Muscle layer of duodenum (tissue), 2 donors: ENCODE data around the gene APH1B.

Source experiments
- H3K27ac ChIP-seq: one replicate; pipeline ENCODE4 v1.7.0; 2013; ENCODE audit warnings: mild to moderate bottlenecking, low read length
- H3K27me3 ChIP-seq: one replicate; pipeline ENCODE4 v1.7.0; 2013; ENCODE audit warnings: low read depth, mild to moderate bottlenecking, control low read depth, low read length
- H3K36me3 ChIP-seq, 2 donors: one replicate each; pipeline ENCODE4 v1.7.0; 2013; ENCODE audit warnings: low read length in 2 of 2, control low read depth in 1 of 2, mild to moderate bottlenecking in 1 of 2; ENCODE audit not compliant: insufficient read depth in 2 of 2, control insufficient read depth in 1 of 2
- H3K4me1 ChIP-seq, 2 donors: one replicate each; pipeline ENCODE4 v1.7.0; 2013; ENCODE audit warnings: low read length in 2 of 2, mild to moderate bottlenecking in 2 of 2, control low read depth in 1 of 2, moderate library complexity in 1 of 2; ENCODE audit not compliant: insufficient read depth in 2 of 2, control insufficient read depth in 1 of 2
- H3K4me3 ChIP-seq, 2 donors: one replicate each; pipeline ENCODE4 v1.7.0; 2013; ENCODE audit warnings: low read length in 2 of 2, low read depth in 1 of 2, mild to moderate bottlenecking in 1 of 2
- H3K9me3 ChIP-seq, 2 donors: one replicate each; pipeline ENCODE4 v1.7.0; 2013; ENCODE audit warnings: low read length in 2 of 2, control low read depth in 1 of 2, mild to moderate bottlenecking in 1 of 2; ENCODE audit not compliant: control insufficient read depth in 1 of 2
- donor health status: healthy.

APH1B gene

GRCh38 chr15:63347074-63347857, 69.9 kb downstream of the APH1B start:
- no peak overlapping the region for H3K4me3 ChIP-seq
- H3K9me3 ChIP-seq, result no peaks in the 10 kb centered on the region
- H3K27ac ChIP-seq, result no peak overlapping the region
- no peaks in the 10 kb centered on the region for H3K4me1 ChIP-seq
- no peaks in the 10 kb centered on the region for H3K36me3 ChIP-seq
- no peaks in the 10 kb centered on the region for H3K27me3 ChIP-seq

- no peaks in the 10 kb centered on the region for H3K4me1 ChIP-seq
- no peak overlapping the region for H3K4me3 ChIP-seq
- H3K27me3 ChIP-seq, result no peaks in the 10 kb centered on the region
- no peak overlapping the region for H3K27ac ChIP-seq
- no peaks in the 10 kb centered on the region for H3K9me3 ChIP-seq
- no peaks in the 10 kb centered on the region for H3K36me3 ChIP-seq
These were observed 71.0 kb downstream of the APH1B start for GRCh38 chr15:63348392-63348791.

GRCh38 chr15:63349156-63349555, 71.8 kb downstream of the APH1B start:
- Histone ChIP-seq H3K4me3 (no peak overlapping the region), H3K9me3 (no peaks in the 10 kb centered on the region), H3K4me1 (no peaks in the 10 kb centered on the region), H3K36me3 (no peaks in the 10 kb centered on the region), H3K27me3 (no peaks in the 10 kb centered on the region), H3K27ac (no peak overlapping the region)

- no peak overlapping the region for H3K27ac ChIP-seq
- no peaks in the 10 kb centered on the region for H3K36me3 ChIP-seq
- H3K4me3 ChIP-seq, result no peak overlapping the region
- no peaks in the 10 kb centered on the region for H3K4me1 ChIP-seq
- no peaks in the 10 kb centered on the region for H3K9me3 ChIP-seq
- no peaks in the 10 kb centered on the region for H3K27me3 ChIP-seq
These were observed 72.2 kb downstream of the APH1B start for GRCh38 chr15:63349621-63350020.

GRCh38 chr15:63350178-63350621, 72.8 kb downstream of the APH1B start:
- no peak overlapping the region for H3K27ac ChIP-seq
- no peaks in the 10 kb centered on the region for H3K36me3 ChIP-seq
- no peaks in the 10 kb centered on the region for H3K9me3 ChIP-seq
- no peaks in the 10 kb centered on the region for H3K27me3 ChIP-seq
- H3K4me1 ChIP-seq, result no peaks in the 10 kb centered on the region
- H3K4me3 ChIP-seq, result no peak overlapping the region

- H3K4me1 ChIP-seq, result no peaks in the 10 kb centered on the region
- H3K4me3 ChIP-seq, result no peak overlapping the region
- H3K27me3 ChIP-seq, result no peaks in the 10 kb centered on the region
- H3K27ac ChIP-seq, result no peak overlapping the region
- H3K9me3 ChIP-seq, result no peaks in the 10 kb centered on the region
- H3K36me3 ChIP-seq, result no peaks in the 10 kb centered on the region
These were observed 73.8 kb downstream of the APH1B start for GRCh38 chr15:63351170-63351569.

GRCh38 chr15:63352808-63353207, 75.4 kb downstream of the APH1B start:
- no peaks in the 10 kb centered on the region for H3K9me3 ChIP-seq
- H3K4me1 ChIP-seq, result no peaks in the 10 kb centered on the region
- H3K27ac ChIP-seq, result no peak overlapping the region
- no peak overlapping the region for H3K4me3 ChIP-seq
- no peaks in the 10 kb centered on the region for H3K36me3 ChIP-seq
- no peaks in the 10 kb centered on the region for H3K27me3 ChIP-seq

GRCh38 chr15:63353261-63353660, 75.9 kb downstream of the APH1B start:
- Histone ChIP-seq H3K27me3 (no peaks in the 10 kb centered on the region), H3K9me3 (no peaks in the 10 kb centered on the region), H3K4me1 (no peaks in the 10 kb centered on the region), H3K4me3 (no peak overlapping the region), H3K27ac (no peak overlapping the region), H3K36me3 (no peaks in the 10 kb centered on the region)

GRCh38 chr15:63353887-63354286, 76.5 kb downstream of the APH1B start:
- Histone ChIP-seq H3K36me3 (no peaks in the 10 kb centered on the region), H3K27me3 (no peaks in the 10 kb centered on the region), H3K27ac (no peak overlapping the region), H3K9me3 (no peaks in the 10 kb centered on the region), H3K4me3 (no peak overlapping the region), H3K4me1 (no peaks in the 10 kb centered on the region)

- Histone ChIP-seq H3K27me3 (no peaks in the 10 kb centered on the region), H3K27ac (no peak overlapping the region), H3K4me1 (no peaks in the 10 kb centered on the region), H3K9me3 (no peaks in the 10 kb centered on the region), H3K4me3 (no peak overlapping the region), H3K36me3 (no peaks in the 10 kb centered on the region)
These were observed 77.6 kb downstream of the APH1B start for GRCh38 chr15:63354821-63355650.

GRCh38 chr15:63357061-63357460, 79.7 kb downstream of the APH1B start:
- Histone ChIP-seq H3K4me1 (no peaks in the 10 kb centered on the region), H3K27me3 (no peaks in the 10 kb centered on the region), H3K9me3 (no peaks in the 10 kb centered on the region)

More at GRCh38 chr15:63357061-63357460, 79.7 kb downstream of the APH1B start:
- Histone ChIP-seq H3K4me3 (no peak overlapping the region), H3K27ac (no peak overlapping the region), H3K36me3 (no peaks in the 10 kb centered on the region)
